Mucosa of descending colon (tissue), 3 donors: Measurements from ENCODE around the gene TWSG1. TPM values are rescaled to one million over a fixed set of nuclear protein-coding genes. Genes with fewer than 3 reads are reported as not detected.

Experiments
- ATAC-seq: fragments of 200-7000 bp; cut with Tn5 transposase; one replicate; pipeline ENCODE4 v1.9.1; 2020; ENCODE audit warnings: mild to moderate bottlenecking, moderate library complexity
- DNase-seq, 3 donors: peaks; one replicate each; pipeline ENCODE4 v3.0.0-alpha.2; 2020
- H3K36me3 ChIP-seq: fragments of 200-600 bp; one replicate; pipeline ENCODE4 v1.8.0; 2021; ENCODE audit warnings: low read depth, mild to moderate bottlenecking
- H3K4me1 ChIP-seq: fragments of 200-600 bp; one replicate; pipeline ENCODE4 v1.8.0; 2021; ENCODE audit warnings: low read depth, mild to moderate bottlenecking
- H3K4me3 ChIP-seq: fragments of 200-600 bp; one replicate; pipeline ENCODE4 v1.8.0; 2021; ENCODE audit warnings: mild to moderate bottlenecking
- H3K9me3 ChIP-seq: fragments of 200-600 bp; one replicate; pipeline ENCODE4 v1.8.0; 2021; ENCODE audit warnings: mild to moderate bottlenecking
- CTCF ChIP-seq: fragments of 200-600 bp; IDR thresholded peaks from one replicate; pipeline ENCODE4 v1.8.0; 2022; ENCODE audit warnings: antibody characterized with exemption, mild to moderate bottlenecking
- intact Hi-C, 2 donors: fragments of 100-400 bp; cut with DNase I in 1 of 2; cut with micrococcal nuclease in 1 of 2; formaldehyde crosslinking; loops; one replicate each; pipeline versions ENCODE4 v1.11.0 to v1.11.1; 2022; cut with DNase I, micrococcal nuclease
- total RNA-seq, 3 donors: library from RNA; stranded (reverse); fragmentation: NEBNext Ultra II Directional in 2 of 3; extraction: Animal tissue kit (Norgen Biotek cat#: 25700) in 2 of 3; gene quantifications; one replicate each; pipeline versions ENCODE4 v1.2.1 to v1.2.4, GENCODE V29; 2021 to 2023
- donor health status: DM: no; HTN: no; CAD: no; lungs with moderate emphysema.
- donor health status: DM: no; HTN: no; CAD: no.
- donor health status: DM: no; HTN: yes; CAD: no.

Gene TWSG1
- total RNA-seq, 3 donors from 2014 or later, result 10.5 to 45.3 (median 17.8) TPM

- Histone ChIP-seq H3K36me3 (no peaks in the 10 kb centered on the region), H3K4me3 (no peak overlapping the region), H3K4me1 (no peaks in the 10 kb centered on the region), H3K9me3 (no peaks in the 10 kb centered on the region)
- no peak for DNase-seq
- ATAC-seq, result no peak
- intact Hi-C loops, result no loop called here
- TF ChIP-seq CTCF, result no peak
Measured at GRCh38 chr18:9379118-9379517, 44.5 kb downstream of the TWSG1 start.

- intact Hi-C loops, result no loop called here
- no peak for TF ChIP-seq CTCF
- H3K36me3 ChIP-seq, result no peaks in the 10 kb centered on the region
- no peak for DNase-seq
- no peaks in the 10 kb centered on the region for H3K9me3 ChIP-seq
- no peak overlapping the region for H3K4me3 ChIP-seq
- H3K4me1 ChIP-seq, result no peaks in the 10 kb centered on the region
- no peak for ATAC-seq
Measured at GRCh38 chr18:9380101-9380500, 45.5 kb downstream of the TWSG1 start.

- DNase-seq (no peak), ATAC-seq (no peak)
- no peaks in the 10 kb centered on the region for H3K36me3 ChIP-seq
- no peaks in the 10 kb centered on the region for H3K4me1 ChIP-seq
- H3K9me3 ChIP-seq, result no peaks in the 10 kb centered on the region
- H3K4me3 ChIP-seq, result no peak overlapping the region
- no peak for TF ChIP-seq CTCF
- intact Hi-C loops, result no loop called here
Measured at GRCh38 chr18:9380621-9381395, 46.2 kb downstream of the TWSG1 start.

GRCh38 chr18:9386879-9387278 lies 52.3 kb downstream of the TWSG1 start:
- no peak for TF ChIP-seq CTCF
- no peak for ATAC-seq
- DNase-seq, result no peak
- Histone ChIP-seq H3K4me1 (no peaks in the 10 kb centered on the region), H3K36me3 (no peaks in the 10 kb centered on the region), H3K9me3 (peaks cover 8% of the 10 kb centered on the region), H3K4me3 (no peak overlapping the region)
- intact Hi-C loops, result no loop called here

GRCh38 chr18:9387891-9388290 lies 53.3 kb downstream of the TWSG1 start:
- no peaks in the 10 kb centered on the region for H3K36me3 ChIP-seq
- TF ChIP-seq CTCF, result no peak
- H3K4me1 ChIP-seq, result no peaks in the 10 kb centered on the region
- H3K9me3 ChIP-seq, result peaks cover 12% of the 10 kb centered on the region
- DNase-seq (no peak), ATAC-seq (no peak)
- H3K4me3 ChIP-seq, result no peak overlapping the region
- intact Hi-C loops, result no loop called here
